HG03521 (cell line): Measurements from ENCODE around the gene GOLGA6D.
"Not testable (repeated sequence)": the region's sequence is repeated elsewhere in the genome, so short reads cannot be mapped to it uniquely, and the experiment has no call there.

Experiments used
- ATAC-seq: cut with Tn5 transposase; IDR thresholded peaks from one replicate; pipeline ENCODE4 v1.9.1; 2021; ENCODE audit warnings: mild to moderate bottlenecking, moderate library complexity; ENCODE audit not compliant: unreplicated experiment

Gene GOLGA6D

GRCh38 chr15:75282572-75282971 is at the start of gene GOLGA6D:
Gene GOLGA6D, plus strand, starts transcription at chr15:75282835. Its CDS starts 41 bp downstream, at chr15:75282876.
- not testable (repeated sequence) for ATAC-seq

GRCh38 chr15:75233504-75234190 is 49.0 kb upstream of the GOLGA6D start:
- ATAC-seq, result no peak

DNA sequence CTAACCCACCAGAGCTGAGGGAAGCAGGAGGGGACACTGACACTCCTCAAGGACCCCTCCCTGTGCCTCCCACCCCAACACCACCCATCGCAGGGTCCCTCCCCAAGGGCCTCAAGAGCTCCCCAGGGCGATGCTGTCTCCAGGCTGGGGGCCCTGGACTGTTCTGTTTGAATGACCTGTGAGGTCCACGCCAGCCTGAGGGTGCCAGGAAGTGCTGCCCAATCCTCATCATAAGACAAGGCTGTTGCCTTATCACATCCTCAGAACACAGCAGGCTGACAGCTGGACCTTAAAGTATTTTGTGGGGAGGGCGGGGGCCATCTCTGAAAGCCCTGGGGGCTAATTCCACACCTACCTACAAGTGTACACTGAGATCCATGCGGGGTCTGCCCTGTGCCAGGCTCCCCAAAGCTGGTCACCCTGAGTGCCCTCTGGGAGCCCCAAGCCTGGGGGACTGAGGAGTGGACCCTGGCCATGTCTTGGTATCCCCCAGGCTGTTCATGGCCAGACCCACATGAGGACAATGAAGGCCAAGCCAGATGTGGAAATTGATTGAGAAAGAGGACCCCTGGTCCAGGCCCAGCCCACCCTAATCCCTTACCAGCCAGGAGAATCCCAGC is 48.3 kb upstream of the GOLGA6D start:
- no peak for ATAC-seq

GRCh38 chr15:75235051-75235673 is 47.5 kb upstream of the GOLGA6D start:
- ATAC-seq, result no peak

DNA sequence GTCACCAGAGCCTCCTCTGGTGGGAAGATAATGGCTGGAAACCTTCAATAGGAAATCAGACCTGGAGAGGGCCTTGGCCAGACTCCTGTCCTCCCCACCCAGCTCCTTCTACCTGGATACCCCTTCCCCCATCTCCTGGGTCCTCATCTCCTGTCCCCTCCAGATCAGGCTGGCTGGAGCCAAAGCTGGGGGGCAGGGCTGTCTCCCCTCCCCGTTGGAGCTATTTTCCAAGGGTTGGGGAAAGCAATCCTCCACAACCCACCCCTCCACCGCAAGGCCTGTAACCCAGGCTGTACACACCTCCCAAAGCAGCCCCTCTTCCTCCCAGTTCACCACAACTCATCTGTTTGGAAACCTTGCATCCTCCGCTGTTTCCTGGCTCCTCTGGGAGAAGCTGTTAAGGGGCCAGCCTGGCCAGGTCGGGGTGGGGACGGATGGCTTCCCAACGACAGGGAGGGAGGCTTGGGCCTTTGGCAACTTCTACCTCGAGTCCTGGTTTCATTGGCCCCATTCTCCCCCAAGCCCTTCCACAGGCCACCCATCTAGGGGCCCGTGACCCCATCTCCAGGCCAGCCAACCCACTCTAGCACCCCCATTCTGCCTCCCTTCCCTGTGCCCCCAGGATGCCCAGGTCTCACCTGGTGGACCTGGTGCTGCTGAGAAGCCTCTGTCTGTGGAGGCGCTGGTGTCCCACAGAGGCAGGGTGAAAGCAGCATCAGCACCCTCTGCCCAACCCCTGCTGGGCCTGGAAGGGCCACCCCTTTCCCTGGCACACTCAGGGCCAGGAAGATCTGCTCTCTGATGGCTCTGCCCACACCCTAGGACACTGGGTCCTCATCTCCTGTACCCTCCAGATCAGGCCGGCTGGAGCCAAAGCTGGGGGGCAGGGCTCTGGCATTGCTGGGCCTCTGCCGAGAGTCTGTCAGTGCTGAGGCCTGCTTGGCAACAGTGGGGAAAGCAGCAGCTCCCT is 46.6 kb upstream of the GOLGA6D start:
- no peak for ATAC-seq

GRCh38 chr15:75237316-75237982 is 45.2 kb upstream of the GOLGA6D start:
- ATAC-seq, result no peak

DNA sequence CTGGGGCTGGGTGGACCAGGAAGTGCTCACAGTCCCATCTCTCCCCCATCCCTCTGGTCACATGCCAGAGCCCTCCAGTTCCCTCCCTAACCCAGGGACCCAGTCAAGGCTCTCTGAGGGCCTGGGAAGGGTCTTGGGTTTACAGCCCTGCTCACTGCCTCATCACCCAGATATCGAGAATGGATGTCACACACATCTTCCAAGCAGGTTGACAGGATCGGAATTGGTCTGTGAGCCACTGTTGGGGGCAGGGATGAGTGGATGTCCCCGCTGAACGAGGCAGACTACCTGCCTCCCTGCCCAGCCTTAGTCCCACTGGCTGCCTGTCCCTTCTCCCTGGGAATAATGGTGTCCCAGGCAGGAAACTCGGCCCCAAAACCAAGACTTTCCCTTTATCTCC is 44.5 kb upstream of the GOLGA6D start:
- no peak for ATAC-seq

GRCh38 chr15:75245741-75246140 is 36.9 kb upstream of the GOLGA6D start:
- not testable (repeated sequence) for ATAC-seq

- ATAC-seq, result not testable (repeated sequence)
Measured at GRCh38 chr15:75248991-75249390, 33.6 kb upstream of the GOLGA6D start.

- ATAC-seq, result no peak
Measured at GRCh38 chr15:75249726-75250125, 32.9 kb upstream of the GOLGA6D start.

GRCh38 chr15:75251343-75251742 is 31.3 kb upstream of the GOLGA6D start:
- ATAC-seq, result not testable (repeated sequence)

- ATAC-seq, result not testable (repeated sequence)
Measured at GRCh38 chr15:75252285-75252684, 30.4 kb upstream of the GOLGA6D start.

- not testable (repeated sequence) for ATAC-seq
Measured at GRCh38 chr15:75258034-75258433, 24.6 kb upstream of the GOLGA6D start, which contains the start of gene GOLGA6C. Gene GOLGA6C, plus strand, starts transcription at chr15:75258334. Its CDS starts 265 bp downstream, at chr15:75258599.

- ATAC-seq, result not testable (repeated sequence)
Measured at GRCh38 chr15:75258620-75259343, 23.9 kb upstream of the GOLGA6D start.

DNA sequence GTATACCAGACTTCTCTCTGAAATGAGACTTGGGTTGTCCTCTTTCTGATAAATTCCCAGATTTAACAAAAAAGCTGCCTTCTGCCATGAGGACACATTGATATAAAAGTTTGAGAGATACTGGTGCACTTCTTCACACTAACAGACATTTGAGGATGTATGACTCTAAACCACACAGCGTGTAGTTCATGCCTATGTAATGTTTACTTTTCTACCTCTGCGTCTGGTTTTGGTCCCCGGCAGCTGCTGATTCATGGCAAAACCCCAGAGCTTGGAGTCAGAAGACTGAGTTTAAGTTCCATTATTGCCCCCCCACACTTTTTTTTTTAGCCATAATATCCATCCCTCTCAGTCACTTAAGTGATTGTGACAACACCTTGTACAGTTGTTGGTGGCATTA is 22.8 kb upstream of the GOLGA6D start:
- ATAC-seq, result not testable (repeated sequence)

- not testable (repeated sequence) for ATAC-seq
Measured at GRCh38 chr15:75273751-75274359, 8.8 kb upstream of the GOLGA6D start.

DNA sequence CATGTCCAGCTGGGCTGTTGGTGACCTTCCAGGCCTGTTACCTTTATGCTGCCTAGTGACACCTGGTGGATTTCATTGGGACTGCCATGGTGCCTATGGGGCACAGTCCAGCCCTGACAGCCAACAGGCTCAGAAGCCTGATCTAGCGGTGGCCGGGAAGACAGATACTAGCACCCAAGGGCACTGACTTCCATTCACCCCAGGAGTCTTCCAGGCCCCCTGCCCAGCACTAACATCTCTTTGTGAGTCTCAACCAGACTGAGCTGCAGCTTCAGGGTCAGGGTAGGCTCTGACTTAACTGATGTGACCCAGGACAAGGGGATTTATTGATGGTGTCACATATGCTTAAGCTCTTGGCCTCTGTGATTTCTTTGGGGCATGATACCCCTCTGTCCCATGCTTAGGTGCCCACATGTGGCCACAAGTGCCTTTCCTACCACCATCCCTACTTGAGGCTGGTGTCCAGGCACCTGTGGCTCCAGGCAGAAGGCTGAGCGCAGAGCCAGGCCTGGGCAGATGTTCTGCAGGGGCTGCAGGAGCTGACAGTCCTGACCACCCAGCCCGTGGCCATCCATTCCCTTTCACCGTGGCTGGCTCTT is 8.0 kb upstream of the GOLGA6D start:
- ATAC-seq, result not testable (repeated sequence)

DNA sequence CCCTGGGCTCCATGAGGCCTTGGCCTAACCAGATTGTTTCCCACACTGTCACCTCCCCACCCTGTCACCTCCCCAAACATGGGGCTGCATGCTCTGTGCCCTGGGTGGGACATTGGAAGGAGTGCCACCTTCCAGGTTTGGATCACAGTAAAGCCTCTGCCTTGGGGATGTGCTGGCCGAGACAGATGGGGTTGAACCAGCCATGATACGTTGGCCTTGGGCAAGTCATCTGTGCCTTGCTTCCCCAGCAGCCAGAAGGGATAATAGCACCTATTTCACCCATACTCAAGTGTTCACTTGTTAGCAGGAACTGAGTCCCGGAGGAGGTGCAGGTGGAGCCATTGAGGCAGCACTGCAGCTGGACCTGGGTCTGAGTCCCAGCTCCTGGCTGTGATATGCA is 7.0 kb upstream of the GOLGA6D start:
- ATAC-seq, result not testable (repeated sequence)

- not testable (repeated sequence) for ATAC-seq
Measured at GRCh38 chr15:75278497-75278896, 4.1 kb upstream of the GOLGA6D start.
